Stimulated activated CD8-positive, alpha-beta memory T cell treated with anti-CD3 and anti-CD28 coated beads, Interleukin-15, amount 100 ng/mL, for 24 hours (primary cell): ENCODE measurements around the gene IMMT.
"Not testable (repeated sequence)": the region's sequence is repeated elsewhere in the genome, so short reads cannot be mapped to it uniquely, and the experiment has no call there.

ENCODE experiments used
- DNase-seq: peaks from one replicate; pipeline ENCODE4 v3.0.0-alpha.2; 2020; ENCODE audit warnings: low read depth

The IMMT gene

DNA sequence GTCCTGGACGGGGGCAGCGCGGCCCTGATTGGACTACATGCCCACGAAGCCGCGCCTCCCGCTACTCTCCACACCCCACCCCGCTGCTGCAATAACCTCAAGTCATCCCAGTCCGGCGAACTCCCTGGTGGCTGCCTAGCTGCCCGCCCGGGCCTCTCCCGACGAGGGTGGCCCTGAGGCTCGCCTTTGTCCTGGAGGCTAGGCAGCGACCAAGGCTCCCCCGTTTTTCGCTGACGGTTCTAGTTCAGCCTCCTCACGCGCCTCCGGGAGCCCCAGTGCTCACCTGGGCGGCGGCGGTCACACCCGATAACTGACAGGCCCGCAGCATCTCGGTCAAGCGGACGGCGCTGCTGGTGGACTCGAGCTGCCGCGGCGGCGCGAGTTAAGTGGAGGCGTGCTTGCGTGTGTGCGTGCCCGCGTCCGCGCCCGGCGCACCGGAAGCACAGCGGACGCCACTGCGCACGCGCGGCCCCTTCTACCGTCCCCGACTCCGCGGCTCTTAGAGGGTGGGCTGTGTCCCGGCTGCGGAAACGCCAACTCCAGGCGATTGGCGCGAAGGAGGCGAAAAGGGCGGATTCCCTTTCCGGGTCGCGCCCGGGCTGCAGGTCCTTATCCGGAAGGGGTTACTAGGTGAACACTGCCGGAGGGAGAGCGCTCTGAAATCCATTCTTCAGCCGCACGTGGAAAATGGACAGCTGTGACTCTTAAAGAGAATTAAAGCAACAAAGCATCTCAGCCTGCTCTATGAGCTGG is at the start of gene IMMT:
TSS of gene IMMT (minus strand) at position 408 of the 753 bp plus-strand sequence. CDS start at position 328, 80 bp downstream.
- DNase-seq = peak; percentile 93

DNA sequence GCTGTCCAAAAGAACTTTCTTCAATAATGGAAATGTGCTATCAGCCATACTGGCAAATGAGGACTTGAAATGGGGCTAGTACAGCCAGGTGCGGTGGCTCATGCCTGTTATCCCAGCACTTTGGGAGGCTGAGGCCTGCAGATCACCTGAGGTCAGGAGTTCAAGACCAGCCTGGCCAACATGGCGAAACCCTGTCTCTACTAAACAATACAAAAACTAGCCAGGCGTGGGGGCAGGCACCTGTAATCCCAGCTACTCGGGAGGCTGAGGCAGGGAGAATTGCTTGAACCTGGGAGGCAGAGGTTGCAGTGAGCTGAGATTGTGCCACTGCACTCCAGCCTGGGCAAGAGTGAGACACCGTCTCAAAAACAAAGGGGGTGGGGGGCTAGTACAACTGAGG is 49.5 kb upstream of the IMMT start:
- DNase-seq = not testable (repeated sequence)

DNA sequence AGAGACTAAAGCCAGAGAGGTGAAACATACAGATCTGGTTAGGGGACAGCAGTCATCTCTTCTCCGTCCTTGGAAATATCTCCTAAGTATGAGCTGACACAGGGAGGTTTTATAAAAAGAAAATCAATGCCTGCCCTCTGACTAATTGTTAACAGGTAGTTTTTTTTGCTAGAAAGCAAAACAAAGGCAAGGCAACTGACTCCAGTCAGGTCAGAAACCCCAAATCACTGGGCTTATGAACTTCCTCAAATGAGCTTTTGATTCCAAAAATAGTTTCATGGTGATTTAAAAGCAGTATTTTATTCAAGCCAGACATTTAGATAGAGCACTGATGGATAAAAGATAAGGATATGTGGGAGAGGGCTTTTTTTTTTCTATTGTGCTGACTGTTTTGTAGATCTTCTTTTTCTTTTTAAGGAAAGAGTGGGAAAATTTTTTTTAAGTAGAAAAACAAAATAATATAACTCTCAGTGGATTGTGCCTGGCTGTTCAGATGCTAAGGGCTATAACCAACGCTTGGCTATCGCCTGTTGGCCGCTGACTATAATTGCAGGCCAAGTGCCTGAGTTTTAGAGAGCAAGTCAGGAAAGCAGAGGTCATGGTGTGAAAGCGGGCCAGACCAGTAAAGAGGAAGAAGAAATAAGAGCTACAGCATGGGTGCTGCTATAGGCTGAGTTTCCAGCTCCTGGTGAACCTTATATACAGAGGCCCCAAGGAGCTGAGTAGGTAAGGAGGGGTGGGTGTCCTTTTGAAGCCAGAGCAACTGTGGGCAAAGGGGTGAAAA is 48.9 kb upstream of the IMMT start:
- no peak for DNase-seq

DNA sequence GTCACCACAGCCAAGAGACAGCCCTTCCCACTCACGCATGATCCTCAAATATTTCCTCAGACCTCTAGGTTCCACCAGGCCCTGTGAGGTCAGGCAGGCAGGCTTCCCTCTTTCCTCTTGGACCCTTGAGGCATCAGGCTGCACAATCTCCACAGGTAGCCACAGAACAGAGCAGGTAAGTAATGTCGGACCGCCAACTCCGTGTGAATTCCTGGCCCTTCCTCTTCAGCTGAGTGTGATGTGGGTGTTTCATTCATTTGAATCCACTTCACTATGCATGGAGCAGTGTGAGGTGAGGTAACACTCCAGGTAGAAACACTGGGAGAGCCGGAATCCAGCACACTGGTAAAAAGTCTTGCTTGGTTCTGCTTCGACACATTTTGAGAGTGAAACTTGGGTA is 48.0 kb upstream of the IMMT start:
- DNase-seq = no peak

DNA sequence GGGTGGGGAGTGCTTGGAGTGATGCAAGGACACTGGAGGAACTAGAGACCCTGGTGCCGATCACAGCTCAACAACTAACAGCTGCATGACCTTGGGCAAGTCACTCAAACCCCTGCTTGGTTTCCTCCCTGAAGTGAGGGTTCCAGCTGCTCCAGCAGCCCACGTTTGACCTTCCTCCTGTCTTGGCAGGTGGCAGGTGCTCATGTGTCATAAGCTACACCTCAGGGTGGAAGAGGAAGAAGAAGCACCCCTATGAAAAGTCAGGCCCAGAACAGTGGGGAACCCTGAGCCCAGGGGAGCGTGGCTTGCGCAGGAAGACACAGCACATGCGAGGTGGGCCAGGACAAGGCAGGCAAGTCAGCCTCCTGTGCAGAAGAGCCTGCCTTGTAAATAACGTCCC is 46.3 kb upstream of the IMMT start:
- DNase-seq = no peak

DNA sequence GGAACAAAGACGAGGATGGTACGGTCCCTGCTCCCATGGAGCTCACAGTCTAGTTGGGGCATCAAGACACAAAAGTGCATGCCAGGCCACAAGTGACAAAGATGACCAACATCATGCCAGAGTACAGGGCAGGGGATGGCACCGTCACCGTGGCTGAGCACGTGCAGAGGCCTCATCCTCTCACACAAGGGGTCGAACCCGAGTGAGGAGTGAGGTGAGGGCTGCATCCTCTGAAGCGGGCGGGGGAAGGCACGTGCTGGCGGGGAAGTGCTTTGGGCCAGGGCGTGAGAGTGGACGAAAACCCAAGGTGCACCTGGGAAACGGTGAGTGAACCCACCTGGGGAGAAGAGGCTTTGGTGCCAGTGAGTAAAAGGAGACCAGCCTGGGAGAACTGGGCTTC is 45.0 kb upstream of the IMMT start:
- DNase-seq = no peak

DNA sequence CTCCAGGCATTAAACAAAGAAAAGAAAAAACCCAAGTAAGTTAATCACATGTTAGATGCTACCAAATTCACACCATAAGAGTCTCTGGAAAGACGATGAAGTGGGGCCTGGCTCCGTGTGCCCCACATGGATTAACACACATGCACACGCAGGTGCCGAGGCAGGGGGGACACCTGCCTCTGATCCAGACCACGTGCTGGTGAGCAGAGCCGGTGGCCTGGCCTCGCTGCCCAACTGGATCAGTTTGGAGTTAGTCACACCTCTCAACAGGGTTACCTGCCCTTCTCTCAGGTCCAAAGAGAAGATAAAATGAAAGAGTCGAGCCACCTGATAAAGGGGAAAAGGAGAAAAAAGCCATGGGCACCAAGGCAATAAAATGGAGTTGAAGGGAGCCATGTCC is 44.5 kb upstream of the IMMT start:
- no peak for DNase-seq

DNA sequence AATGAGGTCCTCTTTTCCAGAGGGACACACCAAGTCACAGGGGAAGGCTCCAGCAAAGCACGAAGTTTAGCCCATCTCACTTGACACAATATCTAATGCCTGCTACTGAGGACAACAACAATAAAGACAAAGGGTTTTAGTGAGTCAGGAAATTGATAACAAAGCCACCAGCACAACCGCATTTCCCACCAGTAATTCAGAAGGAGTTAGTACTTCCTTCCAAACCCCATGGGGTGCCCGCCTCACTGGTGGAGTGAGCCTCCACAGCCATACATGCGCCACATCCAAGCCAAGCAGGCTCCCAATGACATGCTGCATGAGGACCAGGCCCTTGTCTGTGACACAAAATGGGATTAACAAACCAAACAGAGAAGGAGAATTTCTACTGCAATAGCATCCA is 44.1 kb upstream of the IMMT start:
- no peak for DNase-seq

DNA sequence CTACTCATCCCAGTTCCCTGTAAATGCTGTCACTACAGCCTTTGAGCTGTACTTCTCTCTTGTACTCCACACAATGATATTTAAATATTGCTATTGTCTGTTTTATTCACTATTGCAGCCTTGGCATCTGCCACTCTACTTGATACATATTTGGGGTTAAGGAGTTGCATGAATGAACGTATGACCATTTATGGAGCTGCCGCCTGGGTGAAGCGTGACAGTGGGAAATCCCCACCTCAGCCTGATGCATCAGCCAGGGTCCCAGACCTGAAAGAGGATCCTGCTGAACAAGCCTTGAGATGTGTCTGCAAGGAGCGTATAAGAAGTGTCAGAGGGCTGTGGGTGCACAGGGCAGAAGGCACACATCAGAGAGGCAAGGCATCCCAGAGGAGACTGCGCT is 43.1 kb upstream of the IMMT start:
- no peak for DNase-seq

DNA sequence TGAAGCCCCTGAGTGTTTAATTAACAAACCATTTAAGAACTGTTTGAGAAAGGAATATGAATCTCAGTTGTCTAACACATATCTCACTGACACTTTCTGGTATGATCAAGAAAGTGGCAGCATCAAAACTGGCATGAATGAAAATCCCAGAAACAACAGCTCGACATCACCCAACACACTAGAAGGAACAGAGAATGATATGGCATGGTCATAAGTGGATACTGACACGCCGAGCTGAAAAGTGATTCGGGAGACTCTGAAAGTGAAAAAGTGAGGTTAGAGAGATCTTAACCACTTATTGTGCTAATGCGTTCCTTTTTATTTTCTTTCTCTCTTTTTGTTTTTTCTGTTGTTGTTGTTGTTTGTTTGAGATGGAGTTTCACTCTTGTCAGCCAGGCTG is 41.9 kb upstream of the IMMT start:
- no peak for DNase-seq

DNA sequence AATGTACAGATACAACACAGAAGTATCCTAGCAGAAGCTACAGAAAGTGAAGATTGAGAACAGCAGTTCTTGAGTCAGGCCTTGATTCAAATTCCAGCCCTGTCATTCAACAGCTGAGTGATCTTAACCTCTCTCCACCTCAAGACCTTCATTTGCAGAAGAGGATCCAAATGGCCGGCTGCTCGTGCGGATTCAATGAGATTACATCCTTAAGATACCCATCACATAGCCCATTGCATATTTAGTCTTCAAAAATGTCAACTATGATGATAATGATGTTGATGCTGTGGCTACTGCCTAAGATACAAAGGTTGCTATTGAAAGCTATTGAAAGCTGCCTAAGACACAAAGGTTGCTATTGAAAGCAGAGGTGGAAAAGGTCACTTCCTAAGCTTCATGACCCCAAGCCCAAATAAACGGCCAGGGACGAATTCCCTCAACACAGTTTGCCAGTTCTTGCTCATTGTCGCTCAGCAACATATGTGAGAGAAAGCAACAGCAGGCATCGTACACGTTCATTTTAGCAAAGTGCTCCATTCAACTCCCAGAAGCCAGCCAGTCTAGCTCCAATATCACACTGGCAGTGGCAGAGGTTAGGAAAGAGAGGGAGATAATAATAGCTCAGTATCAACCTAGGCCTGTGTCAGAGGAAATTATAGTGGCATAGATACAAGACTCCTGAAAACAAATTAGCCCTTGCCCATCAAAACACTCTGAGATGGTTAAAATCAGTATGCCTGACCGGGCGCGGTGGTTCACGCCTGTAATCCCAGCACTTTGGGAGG is 40.1 kb upstream of the IMMT start:
- DNase-seq = no peak

DNA sequence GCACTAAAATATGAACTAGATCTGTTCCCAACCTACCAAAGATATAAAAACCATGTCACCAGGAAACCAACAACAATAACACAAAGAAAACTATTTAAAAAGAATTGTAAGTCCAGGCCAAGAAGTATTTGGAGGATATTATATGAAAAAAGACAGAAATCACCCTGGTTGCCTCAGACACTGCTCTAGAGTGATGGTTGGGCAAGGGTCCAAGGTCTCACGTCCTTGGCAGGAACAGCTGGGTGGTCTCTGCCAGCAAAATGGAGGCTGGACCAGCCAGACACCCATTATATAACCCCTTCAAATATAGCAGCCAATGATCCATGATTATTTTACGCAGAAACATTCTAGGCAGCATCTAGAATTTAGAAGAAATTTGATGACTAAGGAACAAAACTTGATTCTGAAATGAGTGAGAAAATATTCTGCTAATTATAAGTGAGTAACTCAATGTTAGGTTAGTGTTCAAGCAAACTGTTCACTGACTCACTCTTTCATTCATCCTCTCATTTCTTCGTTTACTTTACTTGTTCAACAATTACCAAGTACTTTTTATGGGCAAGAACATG is 39.4 kb upstream of the IMMT start:
- no peak for DNase-seq

DNA sequence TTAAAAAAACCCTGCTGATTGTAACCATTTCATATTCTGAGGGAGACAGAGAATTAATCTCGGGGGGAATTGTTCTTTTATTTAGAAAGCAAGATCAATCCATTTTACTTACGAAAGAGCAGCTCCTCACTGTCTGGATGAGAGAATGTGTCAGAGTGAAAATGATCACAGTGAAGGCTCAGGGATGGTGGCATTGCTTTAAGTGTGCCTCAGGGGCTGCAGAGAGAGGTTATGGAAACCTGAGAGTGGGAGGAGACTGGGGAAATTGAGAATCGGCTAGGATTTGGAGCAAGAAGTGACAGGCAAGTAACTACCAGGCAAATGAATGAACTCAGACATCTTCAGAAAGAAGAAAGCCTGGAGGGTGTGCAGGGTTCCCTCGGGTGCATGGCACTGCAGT is 38.2 kb upstream of the IMMT start:
- DNase-seq = no peak

DNA sequence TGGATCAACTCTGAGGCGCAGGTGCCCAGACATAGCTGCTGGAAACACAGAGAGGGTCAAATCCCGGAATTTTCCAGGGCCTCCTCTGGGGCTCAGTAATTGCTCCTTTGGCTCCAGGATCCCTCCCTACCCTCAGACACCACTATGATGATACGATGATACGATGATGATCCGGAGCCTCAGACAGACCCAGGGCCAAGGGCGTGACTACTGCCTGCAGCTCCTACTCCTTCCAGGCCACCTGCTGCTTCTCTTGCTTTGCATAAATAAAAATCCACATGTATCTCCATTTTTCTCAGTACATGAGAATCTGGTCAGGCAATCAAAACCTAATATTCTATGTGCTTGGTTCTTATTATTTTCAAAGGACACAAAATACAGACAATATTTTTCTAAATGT is 37.6 kb upstream of the IMMT start:
- no peak for DNase-seq

DNA sequence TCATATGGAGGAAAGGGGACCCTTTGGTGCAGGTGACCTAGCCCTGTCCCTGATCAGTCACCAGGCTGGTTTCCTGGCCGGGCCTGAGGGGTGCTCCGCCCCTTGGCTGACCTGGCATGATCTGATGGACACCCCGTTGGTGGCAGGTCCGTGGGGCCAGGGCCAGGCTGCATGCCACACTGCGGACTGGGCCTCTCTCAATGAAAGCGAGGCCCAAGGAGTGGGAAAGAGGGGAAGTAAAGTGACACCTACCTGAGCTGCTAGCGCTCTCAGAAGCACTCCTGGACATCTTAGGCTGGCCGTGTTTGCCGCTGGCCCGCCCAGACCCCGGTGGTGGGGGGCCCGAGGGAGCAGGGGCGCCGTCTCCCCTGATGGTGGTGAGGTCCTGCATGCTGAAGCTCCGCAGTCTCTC is 37.1 kb upstream of the IMMT start:
- DNase-seq = no peak

DNA sequence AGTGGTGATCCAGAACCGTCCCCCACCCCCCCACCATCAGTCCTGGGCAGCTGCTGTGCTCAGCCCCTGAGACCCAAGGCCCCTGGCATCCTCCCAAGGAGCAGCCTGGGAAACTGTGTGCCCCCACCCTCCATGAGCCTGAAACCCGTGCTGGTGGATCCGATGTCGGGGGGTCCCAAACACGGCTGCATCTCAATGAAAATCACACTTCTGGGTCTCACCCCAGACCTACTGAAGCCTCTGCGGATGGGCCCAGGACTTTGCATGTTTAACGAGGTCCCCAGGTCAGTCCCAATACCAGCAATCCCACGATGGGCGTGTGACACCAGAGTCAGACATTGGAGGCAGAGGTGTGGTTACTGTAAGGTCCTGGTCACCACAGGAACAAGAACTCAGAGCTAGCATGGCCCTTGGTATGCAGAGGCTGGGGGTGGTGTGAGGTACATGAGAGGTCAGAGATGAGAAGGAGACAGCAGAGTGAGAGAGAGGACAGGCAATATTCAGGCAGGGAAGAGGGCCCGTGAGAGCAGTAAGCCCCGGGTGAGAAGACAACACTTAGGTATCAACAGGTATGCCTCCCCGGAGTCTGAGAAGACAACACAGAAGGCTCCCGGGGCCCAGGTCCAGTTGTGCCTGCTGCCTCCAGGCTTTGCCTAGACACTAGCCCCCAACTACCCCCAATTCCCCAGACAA is 36.6 kb upstream of the IMMT start:
- DNase-seq = no peak

DNA sequence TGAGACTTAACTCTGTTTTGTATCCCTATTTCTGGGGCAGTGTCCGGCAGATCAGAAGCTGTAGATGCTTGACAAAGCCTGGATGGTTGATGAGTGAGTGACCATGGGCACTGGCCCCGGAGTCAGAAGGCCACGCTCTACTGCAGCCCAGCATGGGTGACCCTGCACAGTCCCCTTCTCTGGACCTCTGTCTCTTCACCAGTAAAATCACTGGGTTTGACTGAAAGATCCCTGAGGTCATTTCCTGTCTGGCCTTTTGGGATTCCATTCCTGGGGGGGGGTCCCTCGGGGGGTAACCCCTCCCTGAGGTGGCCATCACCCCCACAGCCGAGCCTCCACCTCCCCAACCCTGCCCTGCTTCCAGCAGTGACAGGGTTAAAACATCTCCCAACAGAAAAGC is 35.7 kb upstream of the IMMT start:
- no peak for DNase-seq

DNA sequence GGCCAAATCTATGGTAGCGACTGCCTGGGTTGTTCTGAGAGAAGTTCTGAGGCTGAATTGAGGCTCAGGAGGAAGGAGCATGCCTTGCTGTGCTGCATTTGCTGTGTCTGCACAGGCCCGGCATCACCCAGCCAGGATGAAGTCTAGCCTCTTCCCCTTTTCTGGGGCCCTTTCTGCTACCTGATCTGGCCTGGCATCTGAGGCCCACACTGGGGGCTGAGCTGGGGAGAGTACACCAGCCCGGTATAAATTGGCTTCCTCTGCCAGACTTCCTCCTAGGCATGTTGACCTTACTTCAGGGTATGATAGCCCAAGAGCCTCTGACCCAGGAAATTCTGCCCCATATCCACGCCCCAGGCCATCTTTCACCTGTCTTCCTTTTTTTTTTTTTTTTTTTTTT is 34.0 kb upstream of the IMMT start:
- no peak for DNase-seq

DNA sequence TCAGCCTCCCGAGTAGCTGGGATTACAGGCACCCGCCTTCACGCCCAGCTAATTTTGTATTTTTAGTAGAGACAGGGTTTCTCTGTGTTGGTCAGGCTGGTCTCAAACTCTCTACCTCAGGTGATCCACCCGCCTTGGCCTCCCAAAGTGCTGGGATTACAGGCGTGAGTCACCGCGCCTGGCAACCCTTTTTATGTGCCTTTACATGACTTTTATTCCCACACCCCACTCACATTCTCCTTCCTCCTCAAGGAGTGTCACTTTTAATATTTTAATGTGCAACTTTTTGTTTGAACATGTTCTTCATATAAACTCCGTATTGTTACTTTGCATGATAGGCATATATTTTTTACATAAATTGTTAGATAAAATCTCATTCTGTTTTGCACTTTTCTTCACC is 33.3 kb upstream of the IMMT start:
- not testable (repeated sequence) for DNase-seq

DNA sequence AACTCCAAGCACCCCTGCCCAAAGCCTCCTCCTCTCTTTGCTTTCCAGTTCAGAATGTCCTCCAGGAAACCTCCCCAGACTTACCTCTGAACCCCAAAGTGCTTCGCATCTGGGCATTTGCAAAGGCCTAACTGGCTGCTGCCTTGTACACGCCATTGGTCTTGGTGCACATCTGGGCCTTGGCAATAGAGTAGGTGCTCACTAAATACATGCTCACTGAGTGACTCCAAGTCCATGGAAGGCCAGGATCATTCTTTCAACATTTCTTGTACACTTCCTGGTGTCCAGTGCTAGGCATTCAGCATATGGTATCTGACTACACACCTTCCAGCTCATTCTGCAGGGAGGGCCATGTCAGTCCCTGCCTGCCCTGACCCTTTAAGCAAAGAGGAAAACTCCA is 32.4 kb upstream of the IMMT start:
- DNase-seq = no peak

DNA sequence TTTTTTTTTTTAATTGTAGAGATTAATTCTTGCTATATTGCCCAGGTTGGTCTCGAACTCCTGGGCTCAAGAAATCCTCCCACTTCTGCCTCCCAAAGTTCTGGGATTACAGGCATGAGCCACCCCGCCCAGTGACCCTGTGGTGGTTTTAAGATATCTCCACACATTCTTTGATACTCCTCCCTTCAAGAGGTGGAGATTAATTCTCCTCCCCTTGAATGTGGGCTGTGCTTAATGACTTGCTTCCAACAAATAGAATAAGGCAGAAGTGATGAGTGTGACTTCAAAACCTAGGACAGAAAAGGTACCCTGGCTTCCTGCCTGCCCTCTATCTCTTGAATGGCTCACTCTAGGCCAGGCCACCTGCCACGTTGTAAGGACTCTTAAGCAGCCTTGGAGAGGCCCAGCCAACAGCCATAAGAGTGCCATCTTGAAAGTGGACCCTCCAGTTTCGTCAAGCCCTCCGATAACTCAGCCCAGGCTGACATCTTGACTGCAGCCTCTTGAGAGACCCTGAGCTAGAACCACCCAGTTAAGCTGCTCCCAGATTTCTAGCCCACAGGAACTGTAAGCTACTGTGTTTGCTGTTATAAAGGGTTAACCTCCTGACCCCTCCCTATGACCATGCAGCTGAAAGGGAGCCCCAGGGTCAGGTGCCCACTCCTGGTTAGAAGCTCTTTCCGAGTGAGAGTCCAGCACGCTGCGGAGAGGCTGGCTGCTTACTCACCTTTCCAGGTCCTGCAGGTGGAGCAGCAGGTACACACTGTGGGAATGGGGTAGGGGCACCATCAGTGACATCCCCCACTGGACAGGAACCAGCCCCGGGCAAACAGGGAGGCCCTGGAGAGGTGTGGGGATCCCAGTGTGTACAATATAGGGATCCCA is 31.6 kb upstream of the IMMT start:
- DNase-seq = no peak
